Cardiac muscle cell (in vitro differentiated cells and primary cell): Measurements from ENCODE around the gene MGAT4B. TPM values are rescaled to one million over a fixed set of nuclear protein-coding genes. Genes with fewer than 3 reads are reported as not detected.

Experiments
- DNase-seq, 2 donors: peaks; one replicate each; pipeline versions ENCODE4 v3.0.0 to v3.0.0-alpha.2; 2010 to 2017; ENCODE audit warnings: low read depth in 1 of 2, low spot score in 1 of 2
- H3K27ac ChIP-seq: fragments of 200-600 bp; sonication (generic); 2 replicates; pipeline ENCODE4 v1.5.1; 2016
- H3K27me3 ChIP-seq: fragments of 200-600 bp; sonication (generic); 2 replicates; pipeline ENCODE4 v1.6.0; 2016; ENCODE audit warnings: control low read depth
- H3K36me3 ChIP-seq: fragments of 200-600 bp; sonication (generic); 2 replicates; pipeline ENCODE4 v1.5.1; 2016; ENCODE audit warnings: control low read depth
- H3K4me1 ChIP-seq: fragments of 200-600 bp; sonication (generic); 2 replicates; pipeline ENCODE4 v1.8.1; 2017; ENCODE audit warnings: low read depth, mild to moderate bottlenecking, mixed run types
- H3K4me3 ChIP-seq: fragments of 200-600 bp; sonication (generic); 2 replicates; pipeline ENCODE4 v1.5.1; 2016; ENCODE audit warnings: mild to moderate bottlenecking
- H3K9me3 ChIP-seq: fragments of 200-600 bp; sonication (generic); 2 replicates; pipeline ENCODE4 v1.5.1; 2017; ENCODE audit warnings: low read depth, mild to moderate bottlenecking, control low read depth
- polyA plus RNA-seq: library from polyadenylated mRNA; unstranded; fragments of >200 nt; fragmentation: Nextera tagmentation; extraction: Ambion mirVana; gene quantifications from 2 replicates; pipeline ENCODE4 v1.2.1, GENCODE V29; 2016
- total RNA-seq: library from RNA; depleted of rRNA; stranded (reverse); fragments of >200 nt; gene quantifications from 2 replicates; pipeline ENCODE4 v1.2.3, GENCODE V29; 2016
- TF ChIP-seq, protein P1 (sequence below): IDR thresholded peaks from 2 replicates; pipeline ENCODE4 v1.5.1; 2012; ENCODE audit warnings: low read depth, mild to moderate bottlenecking, low read length

Gene MGAT4B
- total and polyA plus RNA-seq, 2 experiments from 2014 or later: 184 to 192 TPM

DNA sequence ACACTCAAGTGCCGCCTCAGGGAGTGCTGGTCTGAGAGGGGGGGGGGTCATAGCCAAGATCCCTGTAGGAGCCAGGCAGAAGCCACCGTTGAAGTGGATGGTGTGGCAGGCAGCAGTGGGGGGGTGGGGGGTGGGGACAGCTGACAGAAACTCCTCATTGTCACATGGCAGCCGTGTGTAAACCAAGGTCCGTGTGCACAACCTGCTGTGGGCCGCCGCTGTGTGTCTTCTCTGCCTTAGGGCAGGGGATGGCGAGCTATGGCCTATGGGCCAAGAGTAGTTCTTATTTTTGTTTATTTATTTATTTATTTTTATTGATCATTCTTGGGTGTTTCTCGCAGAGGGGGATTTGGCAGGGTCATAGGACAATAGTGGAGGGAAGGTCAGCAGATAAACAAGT, 27.5 kb upstream of the MGAT4B start:
- no peak for DNase-seq
- H3K27ac ChIP-seq: no peak overlapping the region
- TF ChIP-seq, protein P1, sequence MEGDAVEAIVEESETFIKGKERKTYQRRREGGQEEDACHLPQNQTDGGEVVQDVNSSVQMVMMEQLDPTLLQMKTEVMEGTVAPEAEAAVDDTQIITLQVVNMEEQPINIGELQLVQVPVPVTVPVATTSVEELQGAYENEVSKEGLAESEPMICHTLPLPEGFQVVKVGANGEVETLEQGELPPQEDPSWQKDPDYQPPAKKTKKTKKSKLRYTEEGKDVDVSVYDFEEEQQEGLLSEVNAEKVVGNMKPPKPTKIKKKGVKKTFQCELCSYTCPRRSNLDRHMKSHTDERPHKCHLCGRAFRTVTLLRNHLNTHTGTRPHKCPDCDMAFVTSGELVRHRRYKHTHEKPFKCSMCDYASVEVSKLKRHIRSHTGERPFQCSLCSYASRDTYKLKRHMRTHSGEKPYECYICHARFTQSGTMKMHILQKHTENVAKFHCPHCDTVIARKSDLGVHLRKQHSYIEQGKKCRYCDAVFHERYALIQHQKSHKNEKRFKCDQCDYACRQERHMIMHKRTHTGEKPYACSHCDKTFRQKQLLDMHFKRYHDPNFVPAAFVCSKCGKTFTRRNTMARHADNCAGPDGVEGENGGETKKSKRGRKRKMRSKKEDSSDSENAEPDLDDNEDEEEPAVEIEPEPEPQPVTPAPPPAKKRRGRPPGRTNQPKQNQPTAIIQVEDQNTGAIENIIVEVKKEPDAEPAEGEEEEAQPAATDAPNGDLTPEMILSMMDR: no peak
- no peaks in the 10 kb centered on the region for H3K4me1 ChIP-seq
- no peak overlapping the region for H3K4me3 ChIP-seq
- H3K9me3 ChIP-seq: no peaks in the 10 kb centered on the region
- H3K27me3 ChIP-seq: no peaks in the 10 kb centered on the region
- peaks cover 51% of the 10 kb centered on the region for H3K36me3 ChIP-seq

DNA sequence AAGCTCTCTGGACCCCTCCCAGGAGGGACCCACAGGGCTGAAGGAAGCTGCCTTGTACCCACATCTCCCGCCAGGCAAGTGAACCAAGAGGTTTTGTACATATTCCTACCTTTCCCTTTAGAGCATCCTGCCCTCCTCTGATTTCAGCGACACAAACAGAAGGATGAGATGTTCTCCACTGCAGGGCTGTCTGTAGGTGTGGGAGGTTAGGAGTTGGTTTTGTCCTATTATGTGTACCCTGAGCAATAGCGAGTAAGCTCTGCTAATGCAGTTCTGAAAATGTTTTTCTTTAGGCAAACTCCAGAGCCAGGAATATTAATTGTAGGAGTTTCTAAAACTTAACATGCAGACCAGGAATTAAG, 27.0 kb upstream of the MGAT4B start:
- Histone ChIP-seq H3K27ac (no peak overlapping the region), H3K27me3 (no peaks in the 10 kb centered on the region), H3K4me1 (no peaks in the 10 kb centered on the region), H3K36me3 (peaks cover 52% of the 10 kb centered on the region), H3K9me3 (no peaks in the 10 kb centered on the region), H3K4me3 (no peak overlapping the region)
- TF ChIP-seq, protein P1: no peak
- DNase-seq: no peak

GRCh38 chr5:179833056-179833708, 26.5 kb upstream of the MGAT4B start:
- Histone ChIP-seq H3K4me3 (no peak overlapping the region), H3K9me3 (no peaks in the 10 kb centered on the region), H3K27me3 (no peaks in the 10 kb centered on the region), H3K4me1 (no peaks in the 10 kb centered on the region), H3K36me3 (peaks cover 52% of the 10 kb centered on the region), H3K27ac (no peak overlapping the region)
- no peak for DNase-seq
- TF ChIP-seq, protein P1: no peak

- H3K36me3 ChIP-seq: peaks cover 54% of the 10 kb centered on the region
- no peak for DNase-seq
Measured at GRCh38 chr5:179832039-179832745, 25.5 kb upstream of the MGAT4B start.

DNA sequence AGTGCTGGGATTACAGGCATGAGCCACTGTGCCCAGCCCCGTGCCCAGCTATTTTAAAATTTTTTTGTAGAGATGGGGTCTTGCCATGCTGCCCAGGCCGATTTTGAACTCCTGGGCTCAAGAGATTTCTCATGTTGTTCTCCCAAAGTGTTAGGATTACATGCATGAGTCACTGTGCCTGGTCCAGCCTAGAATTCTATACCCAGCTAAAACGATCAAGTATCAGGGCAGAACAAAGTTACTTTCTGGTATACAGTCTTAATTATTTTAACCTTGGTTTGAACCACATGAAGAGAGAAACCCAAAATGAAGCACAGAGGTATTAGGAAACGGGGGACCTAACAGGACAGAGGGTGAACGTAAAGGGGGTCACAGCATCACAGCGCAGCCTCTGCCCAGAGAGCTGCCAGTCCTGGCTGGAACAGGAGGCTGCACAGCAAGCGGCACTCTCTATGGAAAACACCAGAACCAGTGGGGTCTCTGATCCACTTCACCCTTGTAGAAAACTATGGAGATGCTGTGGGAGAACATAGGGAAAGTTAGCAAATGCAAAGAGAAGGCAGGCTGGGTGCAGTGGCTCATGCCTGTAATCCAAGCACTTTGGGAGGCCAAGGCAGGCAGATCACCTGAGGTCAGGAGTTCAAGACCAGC, 24.3 kb upstream of the MGAT4B start:
- TF ChIP-seq, protein P1: no peak
- no peak for DNase-seq
- Histone ChIP-seq H3K27ac (no peak overlapping the region), H3K4me1 (no peaks in the 10 kb centered on the region), H3K4me3 (no peak overlapping the region), H3K9me3 (no peaks in the 10 kb centered on the region), H3K36me3 (peaks cover 46% of the 10 kb centered on the region), H3K27me3 (no peaks in the 10 kb centered on the region)

More at GRCh38 chr5:179832039-179832745, 25.5 kb upstream of the MGAT4B start:
- TF ChIP-seq, protein P1: no peak
- Histone ChIP-seq H3K4me3 (no peak overlapping the region), H3K4me1 (no peaks in the 10 kb centered on the region), H3K27ac (no peak overlapping the region), H3K9me3 (no peaks in the 10 kb centered on the region), H3K27me3 (no peaks in the 10 kb centered on the region)
